ENCODE data around the gene EIF2B1.

DNA sequence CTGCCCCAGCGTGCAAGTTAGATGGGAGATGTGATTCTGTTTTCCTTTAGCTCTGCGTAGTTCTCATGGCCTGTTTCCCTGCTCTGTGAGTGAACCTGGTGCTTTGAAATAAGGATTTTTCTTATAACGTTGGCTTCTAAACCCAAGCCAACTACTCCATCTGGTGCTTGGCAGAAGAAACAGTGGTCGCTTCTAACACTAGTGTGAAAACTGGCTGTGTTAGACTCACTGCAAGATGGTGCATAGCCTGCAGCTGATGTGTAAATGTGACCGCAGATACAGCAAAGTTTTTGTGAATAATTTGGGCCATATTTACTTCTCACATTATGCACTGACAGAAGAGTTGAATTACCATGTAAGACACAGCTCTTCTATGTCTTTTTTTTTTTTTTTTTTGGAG, 12.4 kb upstream of the EIF2B1 start:
- TF ChIP-seq, protein P1, sequence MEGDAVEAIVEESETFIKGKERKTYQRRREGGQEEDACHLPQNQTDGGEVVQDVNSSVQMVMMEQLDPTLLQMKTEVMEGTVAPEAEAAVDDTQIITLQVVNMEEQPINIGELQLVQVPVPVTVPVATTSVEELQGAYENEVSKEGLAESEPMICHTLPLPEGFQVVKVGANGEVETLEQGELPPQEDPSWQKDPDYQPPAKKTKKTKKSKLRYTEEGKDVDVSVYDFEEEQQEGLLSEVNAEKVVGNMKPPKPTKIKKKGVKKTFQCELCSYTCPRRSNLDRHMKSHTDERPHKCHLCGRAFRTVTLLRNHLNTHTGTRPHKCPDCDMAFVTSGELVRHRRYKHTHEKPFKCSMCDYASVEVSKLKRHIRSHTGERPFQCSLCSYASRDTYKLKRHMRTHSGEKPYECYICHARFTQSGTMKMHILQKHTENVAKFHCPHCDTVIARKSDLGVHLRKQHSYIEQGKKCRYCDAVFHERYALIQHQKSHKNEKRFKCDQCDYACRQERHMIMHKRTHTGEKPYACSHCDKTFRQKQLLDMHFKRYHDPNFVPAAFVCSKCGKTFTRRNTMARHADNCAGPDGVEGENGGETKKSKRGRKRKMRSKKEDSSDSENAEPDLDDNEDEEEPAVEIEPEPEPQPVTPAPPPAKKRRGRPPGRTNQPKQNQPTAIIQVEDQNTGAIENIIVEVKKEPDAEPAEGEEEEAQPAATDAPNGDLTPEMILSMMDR (IDR thresholded peaks at IDR 0.05) = no peak
- TF ChIP-seq POLR2A (IDR thresholded peaks at IDR 0.05) = no peak
